Activated T-cell treated with anti-CD3 and anti-CD28 coated beads for 24 hours (primary cell): Measurements from ENCODE around the gene TUT4.

ENCODE experiments used
- DNase-seq: peaks from one replicate; pipeline ENCODE4 v3.0.0-alpha.2; 2020; ENCODE audit warnings: low read depth

The TUT4 gene

GRCh38 chr1:52402860-52403240 lies 150.0 kb downstream of the TUT4 start:
- no peak for DNase-seq

- DNase-seq, result no peak
Measured at GRCh38 chr1:52400131-52400530, 152.8 kb downstream of the TUT4 start.

DNA sequence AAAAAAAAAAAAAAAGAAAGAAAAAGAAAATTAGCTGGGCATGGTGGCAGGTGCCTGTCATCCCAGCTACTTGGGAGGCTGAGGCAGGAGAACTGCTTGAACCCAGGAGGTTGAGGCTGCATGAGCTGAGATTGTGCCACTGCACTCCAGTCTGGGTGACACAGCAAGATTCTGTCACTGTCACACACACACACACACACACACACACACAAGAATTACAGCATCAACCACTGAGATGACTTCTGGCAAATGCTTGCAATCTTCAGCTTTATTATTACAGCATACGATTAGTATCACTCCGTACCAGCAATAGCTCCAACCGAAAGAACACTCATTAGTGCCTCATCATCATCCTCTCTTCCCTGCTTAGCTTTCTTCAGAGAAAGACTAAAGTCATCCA lies 153.3 kb downstream of the TUT4 start:
- DNase-seq, result no peak

GRCh38 chr1:52393174-52393573 lies 159.7 kb downstream of the TUT4 start:
- DNase-seq, result no peak

DNA sequence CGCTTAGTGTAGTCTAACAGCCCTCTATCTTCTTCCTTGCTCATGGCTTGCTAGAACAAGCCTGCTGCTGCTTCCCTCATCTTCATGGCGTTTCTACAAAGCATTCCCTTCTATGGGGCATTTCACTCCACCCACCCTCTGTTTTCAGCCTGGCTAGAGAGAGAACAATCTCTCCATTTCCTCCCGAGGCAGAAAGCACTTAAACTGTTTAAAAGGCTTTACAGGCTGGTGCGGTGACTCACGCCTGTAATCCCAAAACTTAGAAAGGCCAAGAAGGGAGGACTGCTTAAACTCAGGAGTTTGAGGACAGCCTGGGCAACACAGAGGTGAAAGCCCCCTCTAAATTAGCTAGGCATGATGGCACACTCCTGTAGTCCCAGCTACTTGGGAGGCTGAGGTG lies 166.4 kb downstream of the TUT4 start:
- DNase-seq, result no peak

DNA sequence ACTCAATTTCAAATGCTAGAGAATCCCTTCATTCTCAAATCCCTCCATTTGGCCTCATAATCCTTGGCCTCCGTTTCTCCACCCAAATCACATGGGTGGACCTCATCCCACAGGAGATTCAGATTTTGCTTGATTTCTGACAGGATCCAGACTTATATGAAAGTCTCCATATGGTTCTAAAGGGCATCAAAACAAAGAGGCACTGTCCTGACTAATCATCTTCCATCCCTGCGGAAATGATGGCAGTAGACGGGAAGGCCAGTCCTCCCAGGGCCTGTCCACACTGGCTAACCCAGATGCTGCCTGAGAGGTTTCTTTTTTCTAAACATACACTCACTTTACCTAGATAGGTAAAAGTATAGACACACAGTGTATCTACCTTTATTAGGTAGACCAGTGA lies 167.5 kb downstream of the TUT4 start:
- no peak for DNase-seq
